GM23248 (cell line): ENCODE data around the gene CABP1. TPM values are rescaled to one million over a fixed set of nuclear protein-coding genes. Genes with fewer than 3 reads are reported as not detected.
A peak's percentile ranks its signal among the peaks of the same experiment; 100 is the strongest.

Experiments
- DNase-seq: peaks from one replicate; pipeline ENCODE4 v3.0.0-alpha.2; 2015
- H2AFZ ChIP-seq: fragments of 200-600 bp; sonication (generic); 2 replicates; pipeline ENCODE4 v1.6.1; 2016; ENCODE audit warnings: antibody characterized with exemption
- H3F3A ChIP-seq: fragments of 200-600 bp; sonication (generic); 2 replicates; pipeline ENCODE4 v1.6.1; 2016; ENCODE audit warnings: mild to moderate bottlenecking, antibody characterized with exemption, mixed run types; ENCODE audit not compliant: insufficient read depth
- H3K27ac ChIP-seq: fragments of 200-600 bp; sonication (generic); 2 replicates; pipeline ENCODE4 v1.5.1; 2016; ENCODE audit warnings: mild to moderate bottlenecking
- H3K27me3 ChIP-seq: fragments of 200-600 bp; sonication (generic); replicated peaks from 2 replicates; pipeline ENCODE4 v1.6.1; 2016; ENCODE audit warnings: mild to moderate bottlenecking; ENCODE audit not compliant: insufficient read depth
- H3K36me3 ChIP-seq: fragments of 200-600 bp; sonication (generic); 2 replicates; pipeline ENCODE4 v1.6.1; 2016; ENCODE audit warnings: low read depth, mild to moderate bottlenecking
- H3K4me1 ChIP-seq: fragments of 200-600 bp; sonication (generic); 2 replicates; pipeline ENCODE4 v1.6.1; 2016; ENCODE audit warnings: mild to moderate bottlenecking; ENCODE audit not compliant: insufficient read depth
- H3K4me2 ChIP-seq: fragments of 200-600 bp; sonication (generic); one replicate; pipeline ENCODE4 v1.6.1; 2016; ENCODE audit warnings: mild to moderate bottlenecking; ENCODE audit not compliant: unreplicated experiment
- H3K4me3 ChIP-seq: fragments of 200-600 bp; sonication (generic); 2 replicates; pipeline ENCODE4 v1.5.1; 2016; ENCODE audit warnings: mild to moderate bottlenecking
- H3K79me2 ChIP-seq: fragments of 200-600 bp; sonication (generic); 2 replicates; pipeline ENCODE4 v1.6.1; 2016; ENCODE audit warnings: mild to moderate bottlenecking; ENCODE audit not compliant: insufficient read depth
- H3K9ac ChIP-seq: fragments of 200-600 bp; sonication (generic); 2 replicates; pipeline ENCODE4 v1.6.1; 2016; ENCODE audit warnings: mild to moderate bottlenecking
- H3K9me2 ChIP-seq: fragments of 200-600 bp; sonication (generic); 2 replicates; pipeline ENCODE4 v1.6.1; 2016; ENCODE audit warnings: mixed run types, mild to moderate bottlenecking, moderate library complexity; ENCODE audit not compliant: insufficient read depth
- H3K9me3 ChIP-seq: fragments of 200-600 bp; sonication (generic); one replicate; pipeline ENCODE4 v1.6.1; 2017; ENCODE audit warnings: low read depth
- H4K20me1 ChIP-seq: fragments of 200-600 bp; sonication (generic); 2 replicates; pipeline ENCODE4 v1.6.0; 2016; ENCODE audit not compliant: insufficient read depth
- EZH2 ChIP-seq: fragments of 200-600 bp; sonication (generic); IDR thresholded peaks from 2 replicates; pipeline ENCODE4 v1.6.1; 2018; ENCODE audit warnings: antibody characterized with exemption, mild to moderate bottlenecking; ENCODE audit not compliant: insufficient read depth, poor library complexity, severe bottlenecking
- EZH2phosphoT487 ChIP-seq: fragments of 200-600 bp; sonication (generic); IDR thresholded peaks from 2 replicates; pipeline ENCODE4 v1.6.1; 2018; ENCODE audit warnings: antibody characterized with exemption, moderate library complexity, mild to moderate bottlenecking, low read depth; ENCODE audit not compliant: insufficient read depth
- WGBS, 2 experiments: methylation state at CpG; one replicate each; pipeline ENCODE4 v1.1.6; 2015 to 2017; ENCODE audit warnings: low lambda C conversion rate in 2 of 2, low coverage in 1 of 2; ENCODE audit errors: missing lambda C conversion rate in 2 of 2; 5-methylcytosine and 5-hydroxymethylcytosine counted together
- in situ Hi-C: fragments of 300-500 bp; cut with MboI; formaldehyde crosslinking; loops from 2 replicates; pipeline ENCODE4 v1.15.0; 2020
- polyA plus RNA-seq: library from polyadenylated mRNA; unstranded; fragments of >200 nt; fragmentation: Nextera tagmentation; extraction: Ambion mirVana; gene quantifications from 2 replicates; pipeline ENCODE4 v1.2.1, GENCODE V29; 2016
- total RNA-seq: library from RNA; depleted of rRNA; stranded (reverse); fragments of >200 nt; shearing (Covaris generic); gene quantifications from 2 replicates; pipeline ENCODE4 v1.2.3, GENCODE V29; 2014

CABP1 gene
- total and polyA plus RNA-seq, 2 experiments from 2014 or later, result not detected

DNA sequence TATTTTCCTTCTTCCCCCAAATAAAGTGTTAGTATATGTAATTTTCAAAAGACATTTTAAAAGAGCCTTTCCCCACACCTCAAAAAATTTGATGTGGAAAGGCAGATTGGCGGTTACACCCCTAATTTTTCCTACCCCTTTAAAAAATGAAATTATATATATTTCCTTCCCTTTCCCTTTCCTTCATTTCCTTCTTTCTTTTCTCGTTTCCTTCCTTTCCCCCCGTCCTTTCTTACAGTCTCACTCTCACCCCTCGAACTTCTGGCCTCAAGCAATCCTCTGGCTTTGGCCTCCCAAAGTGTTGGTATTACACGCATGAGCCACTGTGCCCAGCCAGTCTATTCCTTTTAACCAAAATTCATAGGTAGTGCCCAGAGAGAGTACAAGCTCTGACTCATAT, 65.6 kb downstream of the CABP1 start:
- in situ Hi-C loops, result no loop called here
- no peaks in the 10 kb centered on the region for H3K36me3 ChIP-seq
- peaks cover 7% of the 10 kb centered on the region for H3K79me2 ChIP-seq
- no peaks in the 10 kb centered on the region for H3K9me3 ChIP-seq
- no peak for DNase-seq
- 0 out of 2 replicates have a peak, but pooled peaks cover 5% of the 10 kb centered on the region for H3F3A ChIP-seq
- no peak overlapping the region for H2AFZ ChIP-seq
- 77 to 92% methylated on average over 5 of the region's 5 CpGs for WGBS, 2 experiments
- TF ChIP-seq EZH2 (no peak), EZH2phosphoT487 (no peak)
- no peak overlapping the region for H3K4me2 ChIP-seq
- H3K27me3 ChIP-seq, result no peaks in the 10 kb centered on the region
- no peak overlapping the region for H3K4me3 ChIP-seq
- H3K9me2 ChIP-seq, result no peaks in the 10 kb centered on the region
- no peak overlapping the region for H3K27ac ChIP-seq
- H3K4me1 ChIP-seq, result peaks cover 3% of the 10 kb centered on the region
- H3K9ac ChIP-seq, result no peak overlapping the region
- H4K20me1 ChIP-seq, result no peaks in the 10 kb centered on the region

DNA sequence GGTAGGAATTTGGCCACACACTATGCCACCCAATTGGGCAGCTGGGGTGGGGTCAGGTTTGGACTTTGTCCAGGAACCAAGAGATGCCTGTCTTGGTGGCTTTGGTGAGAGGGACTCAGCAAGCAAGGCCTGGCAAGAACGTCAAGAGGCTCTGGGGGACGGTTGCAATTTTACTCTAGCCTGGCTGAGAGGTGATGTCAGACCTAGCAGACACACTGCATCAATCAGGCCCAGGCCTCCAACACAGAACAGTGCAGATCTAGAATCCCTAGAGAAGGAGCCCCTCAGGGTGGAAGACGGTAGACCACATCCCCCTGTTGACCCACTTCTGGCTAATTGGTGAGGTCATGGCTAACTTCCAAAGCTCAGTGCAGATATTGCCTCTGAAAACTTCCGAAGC, 68.2 kb downstream of the CABP1 start:
- in situ Hi-C loops, result no loop called here
- WGBS, 2 experiments, result 67 to 72% methylated on average over 4 of the region's 4 CpGs
- DNase-seq, result no peak
- H3K4me2 ChIP-seq, result no peak overlapping the region
- H3K9me3 ChIP-seq, result no peaks in the 10 kb centered on the region
- H3K79me2 ChIP-seq, result peaks cover 30% of the 10 kb centered on the region
- H3F3A ChIP-seq, result 0 out of 2 replicates have a peak, but pooled peaks cover 5% of the 10 kb centered on the region
- no peak for TF ChIP-seq EZH2
- no peak for TF ChIP-seq EZH2phosphoT487
- no peaks in the 10 kb centered on the region for H4K20me1 ChIP-seq
- H3K4me1 ChIP-seq, result peaks cover 12% of the 10 kb centered on the region
- H3K27me3 ChIP-seq, result no peaks in the 10 kb centered on the region
- no peak overlapping the region for H2AFZ ChIP-seq
- H3K27ac ChIP-seq, result no peak overlapping the region
- H3K9ac ChIP-seq, result no peak overlapping the region
- no peak overlapping the region for H3K4me3 ChIP-seq
- no peaks in the 10 kb centered on the region for H3K36me3 ChIP-seq
- no peaks in the 10 kb centered on the region for H3K9me2 ChIP-seq

DNA sequence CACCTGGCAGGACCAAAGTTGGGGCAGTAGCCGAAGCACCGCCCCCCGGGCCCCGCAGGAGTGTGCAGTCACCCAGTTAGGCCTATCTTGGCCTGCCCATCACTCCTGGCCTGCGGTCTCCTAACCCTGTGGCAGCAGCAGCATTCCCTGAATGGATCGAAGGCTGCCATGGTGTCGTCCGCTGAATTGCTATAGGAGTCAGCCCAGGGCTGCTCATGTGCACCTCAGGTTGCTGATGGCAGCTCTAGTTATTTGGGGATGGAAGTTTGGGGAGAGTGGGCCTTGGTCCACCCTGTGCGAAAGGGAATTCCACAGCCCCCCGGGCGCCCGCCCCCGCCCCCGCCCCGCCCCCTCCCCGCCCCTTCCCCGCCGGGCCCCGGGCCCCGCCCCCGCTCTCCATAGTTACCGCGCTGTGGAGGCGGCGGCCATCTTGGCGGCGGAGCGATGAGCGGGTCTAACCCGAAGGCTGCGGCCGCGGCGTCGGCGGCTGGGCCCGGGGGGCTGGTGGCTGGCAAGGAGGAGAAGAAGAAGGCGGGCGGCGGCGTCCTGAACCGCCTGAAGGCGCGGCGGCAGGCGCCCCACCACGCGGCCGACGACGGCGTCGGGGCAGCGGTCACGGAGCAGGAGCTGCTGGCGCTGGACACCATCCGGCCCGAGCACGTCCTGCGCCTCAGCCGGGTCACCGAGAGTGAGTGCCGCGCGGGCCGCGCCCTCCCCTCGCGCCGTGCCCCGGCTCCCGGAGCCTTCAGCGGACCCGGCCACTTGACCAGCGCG, 69.8 kb downstream of the CABP1 start, which contains the start of gene UNC119B:
UNC119B (plus strand) TSS at position 428 of the 774 bp plus-strand sequence; CDS start at position 445, 17 bp downstream.
- Histone ChIP-seq H3K4me2 (peak within 1 kb of the TSS; percentile 98), H3K4me1 (peaks cover 12% of the 10 kb centered on the region), H3K36me3 (peaks cover 11% of the 10 kb centered on the region; the same call in 1 of the 2 replicates), H3F3A (0 out of 2 replicates have a peak, but pooled peaks cover 5% of the 10 kb centered on the region), H4K20me1 (no peaks in the 10 kb centered on the region), H3K9me2 (no peaks in the 10 kb centered on the region), H3K27ac (peak within 1 kb of the TSS; percentile 60), H2AFZ (peak within 1 kb of the TSS; percentile 84), H3K79me2 (peaks cover 42% of the 10 kb centered on the region), H3K9ac (peak within 1 kb of the TSS; percentile 89), H3K4me3 (peak within 1 kb of the TSS; percentile 95), H3K9me3 (no peaks in the 10 kb centered on the region), H3K27me3 (no peaks in the 10 kb centered on the region)
- peak; percentile 83 for DNase-seq
- in situ Hi-C loops, result loop anchor here (10.0 kb wide), 1 partner anchor 125 kb away; the partner anchor contains the start of gene POP5
- TF ChIP-seq EZH2phosphoT487 (no peak), EZH2 (no peak)
- 1 to 2% methylated on average over 26 to 51 of the region's 76 CpGs for WGBS, 2 experiments

DNA sequence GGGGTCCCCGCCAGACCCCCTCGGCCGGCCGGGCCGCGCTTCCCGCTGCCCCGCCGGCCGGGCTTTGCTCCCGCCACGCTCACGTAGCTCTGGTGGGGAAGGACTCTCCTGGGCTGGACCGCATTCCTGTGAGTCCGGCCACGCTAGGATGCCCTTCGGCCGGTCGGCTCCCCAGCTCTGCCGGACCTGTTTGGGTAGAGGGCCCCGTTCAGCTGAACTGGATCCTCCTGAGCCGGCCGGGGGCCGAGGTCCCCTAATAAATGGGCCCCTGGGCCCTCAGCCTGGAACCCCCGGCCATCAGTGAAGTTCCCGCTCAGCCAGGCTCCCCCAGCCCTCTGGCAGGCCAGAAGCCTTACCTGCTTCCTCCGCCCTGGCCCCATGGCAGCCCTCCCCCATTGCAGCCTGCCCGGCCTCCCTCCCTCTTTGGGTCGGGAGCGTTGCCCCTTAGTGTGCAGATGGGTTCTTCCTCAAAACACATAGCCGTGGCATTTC, 70.4 kb downstream of the CABP1 start:
- in situ Hi-C loops, result loop anchor here (10.0 kb wide), 1 partner anchor 126 kb away; the partner anchor contains the start of gene POP5

More for the DNA sequence above, 70.4 kb downstream of the CABP1 start:
- Histone ChIP-seq H3K27ac (peak overlapping the region; percentile 60), H3K4me3 (peak overlapping the region; percentile 95), H3K4me2 (peak overlapping the region; percentile 98), H3K9me2 (no peaks in the 10 kb centered on the region), H2AFZ (peak overlapping the region; percentile 84), H3K79me2 (peaks cover 46% of the 10 kb centered on the region), H3K27me3 (no peaks in the 10 kb centered on the region), H4K20me1 (no peaks in the 10 kb centered on the region), H3K9ac (peak overlapping the region; percentile 89), H3K9me3 (no peaks in the 10 kb centered on the region), H3K36me3 (peaks cover 11% of the 10 kb centered on the region; the same call in 1 of the 2 replicates), H3F3A (0 out of 2 replicates have a peak, but pooled peaks cover 5% of the 10 kb centered on the region), H3K4me1 (peaks cover 12% of the 10 kb centered on the region)
- DNase-seq, result peak; percentile 35
- WGBS, 2 experiments, result 0 to 3% methylated on average over 27 to 28 of the region's 31 CpGs
- TF ChIP-seq EZH2phosphoT487 (no peak), EZH2 (no peak)
